ENCODE data around the gene PALM3.
A peak's percentile ranks its signal among the peaks of the same experiment; 100 is the strongest.

Gene PALM3, protein sequence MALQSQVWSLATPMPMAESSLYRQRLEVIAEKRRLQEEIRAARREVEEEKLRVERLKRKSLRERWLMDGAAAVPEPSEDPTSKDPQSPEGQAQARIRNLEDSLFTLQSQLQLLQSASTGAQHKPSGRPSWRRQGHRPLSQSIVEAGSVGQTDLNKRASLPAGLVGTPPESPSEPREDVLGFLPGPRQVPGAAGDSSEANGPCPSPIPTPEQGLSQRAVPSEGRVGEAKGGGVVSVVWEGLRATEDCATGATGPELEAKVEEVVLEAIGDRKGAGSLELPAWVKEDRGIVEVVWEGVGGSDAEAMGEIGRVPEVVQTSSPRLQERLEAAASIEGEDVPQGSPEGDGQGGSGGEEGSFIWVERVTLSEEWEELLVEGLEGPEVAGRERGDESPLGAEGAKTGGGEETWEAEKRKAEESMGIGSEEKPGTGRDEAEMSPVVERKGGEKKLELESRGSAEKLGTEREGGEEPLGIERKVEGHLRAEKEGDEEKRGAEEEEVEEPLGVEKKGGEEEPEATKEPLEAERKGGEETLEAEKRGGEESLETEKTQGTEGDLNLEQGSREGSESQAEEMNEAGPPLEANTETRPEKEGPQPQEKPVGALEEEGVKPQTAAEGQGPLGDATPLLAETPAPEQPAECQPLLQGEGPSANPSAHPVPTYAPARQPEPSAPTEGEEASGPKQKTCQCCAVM

DNA sequence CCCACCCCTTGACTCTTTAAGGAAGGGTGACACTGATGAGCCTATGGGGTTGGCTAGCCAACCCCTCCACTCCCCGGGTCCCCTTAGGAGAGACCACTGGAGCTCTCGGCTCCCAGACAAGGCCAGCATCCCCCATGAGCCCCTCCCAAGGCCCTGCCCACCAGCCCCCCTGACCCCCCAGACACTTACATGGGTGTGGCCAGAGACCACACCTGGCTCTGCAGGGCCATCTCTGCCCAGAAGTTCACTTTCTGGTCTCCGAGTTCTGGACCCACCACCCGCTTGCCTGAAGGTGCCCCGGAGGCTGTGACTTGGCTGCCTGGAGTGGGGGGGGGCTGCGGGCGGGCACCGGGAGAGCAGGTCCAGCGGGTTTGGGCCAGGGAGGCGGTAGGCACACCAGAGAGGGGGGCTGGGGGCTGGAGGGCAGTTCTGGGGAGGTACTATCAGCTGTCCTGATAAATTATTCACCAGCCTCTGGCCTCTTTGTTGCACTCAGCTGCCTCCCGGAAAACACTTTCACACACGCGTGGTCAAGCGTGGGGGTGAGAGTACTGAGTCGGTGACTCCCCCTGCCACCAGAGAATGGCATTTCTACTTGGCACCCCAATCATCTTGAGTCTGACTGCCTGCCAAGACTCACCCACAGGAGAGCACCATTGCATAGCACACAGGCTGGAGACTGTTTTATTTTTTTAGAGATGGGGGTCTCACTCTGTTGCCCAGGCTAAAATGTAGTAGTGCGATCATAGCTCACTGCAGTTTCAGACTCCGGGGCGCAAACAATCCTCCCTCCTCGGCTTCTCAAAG, at the start of gene PALM3:
PALM3 (minus strand) TSS at position 326 of the 807 bp plus-strand sequence; CDS start at position 230, 96 bp downstream.
- no peak for DNase-seq

DNA sequence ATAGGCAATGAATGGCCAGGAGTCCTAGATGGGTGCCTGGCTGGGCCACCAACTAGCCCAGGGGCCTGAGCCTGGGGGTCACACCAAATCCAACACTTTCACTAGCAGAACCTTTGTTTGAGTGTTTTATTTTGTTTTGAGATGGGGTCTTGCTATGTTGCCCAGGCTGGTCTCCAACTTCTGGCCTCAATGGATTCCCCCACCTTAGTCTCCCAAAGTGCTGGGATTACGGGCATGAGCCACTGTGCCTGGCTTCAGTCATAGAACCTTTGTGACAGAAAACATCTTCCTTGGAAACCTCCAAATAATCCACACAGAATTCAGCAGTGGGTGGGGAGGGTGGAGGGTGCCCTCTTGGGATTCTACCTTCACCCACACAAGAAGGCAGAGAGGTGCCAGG, 49.6 kb upstream of the PALM3 start:
- DNase-seq = no peak

- DNase-seq = no peak
Observed at GRCh38 chr19:14110650-14111049, 48.8 kb upstream of the PALM3 start.

DNA sequence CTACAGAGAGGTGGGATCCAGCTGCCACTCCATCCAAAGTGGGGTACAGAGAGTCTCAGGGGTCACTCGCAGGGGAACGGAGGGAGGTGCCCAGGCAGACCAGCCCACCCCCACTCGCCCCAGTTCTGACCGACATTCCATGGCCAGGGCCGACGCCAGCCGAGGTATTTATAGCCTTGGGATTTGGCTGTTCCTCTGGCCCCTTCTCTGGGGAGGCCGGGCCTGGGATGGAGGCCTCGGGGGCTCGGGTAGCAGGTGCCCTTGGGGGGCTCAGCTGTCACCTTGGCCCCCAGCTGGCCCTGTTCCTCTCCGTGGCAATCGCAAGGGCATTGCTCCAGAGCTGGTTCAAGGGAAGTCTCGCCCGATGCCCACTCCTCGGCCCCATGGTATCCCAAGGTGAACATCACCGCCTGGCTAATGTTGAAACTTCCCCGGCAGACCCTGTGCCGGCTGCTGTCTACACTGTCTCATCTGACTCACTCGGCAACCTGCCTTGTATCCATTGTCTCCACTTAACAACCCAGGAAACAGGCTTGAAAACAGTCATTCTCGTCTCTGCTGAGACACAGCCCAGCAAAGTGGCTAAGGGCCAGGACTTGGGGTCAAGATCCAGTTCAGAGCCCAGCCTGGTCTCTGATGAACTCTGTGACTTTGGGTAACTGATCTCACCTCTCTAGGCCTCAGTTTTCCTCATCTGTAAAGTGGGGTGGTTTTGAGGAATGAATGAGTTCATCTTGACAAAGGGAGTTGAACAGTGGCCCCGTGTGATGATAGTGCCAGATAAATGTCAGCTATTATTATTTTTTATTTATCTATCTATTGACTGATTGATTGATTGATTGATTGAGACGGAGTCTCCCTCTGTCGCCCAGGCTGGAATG, 45.9 kb upstream of the PALM3 start:
- DNase-seq = no peak

- no peak for DNase-seq
Observed at GRCh38 chr19:14106840-14107239, 45.0 kb upstream of the PALM3 start.

- DNase-seq = no peak
Observed at GRCh38 chr19:14105680-14106079, 43.8 kb upstream of the PALM3 start.

DNA sequence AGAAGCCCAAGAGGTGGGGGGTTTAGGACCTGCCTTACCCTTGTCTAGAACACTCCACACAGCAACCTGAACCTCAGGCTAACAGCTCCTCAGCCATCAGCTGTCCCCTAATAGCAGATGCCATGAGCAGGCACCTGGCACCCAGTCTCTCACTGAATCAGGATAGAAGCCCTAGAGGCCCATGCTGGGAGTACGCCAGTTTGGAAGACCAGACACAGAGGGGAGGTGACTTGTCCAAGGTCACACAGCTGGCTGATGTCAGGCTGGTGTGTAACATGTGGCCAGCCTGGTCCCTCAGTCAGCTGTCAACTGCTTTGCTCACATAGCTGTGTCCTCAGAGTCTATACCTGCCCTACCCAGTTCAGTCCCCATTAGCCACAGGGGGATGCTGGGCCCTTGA, 41.4 kb upstream of the PALM3 start:
- no peak for DNase-seq

DNA sequence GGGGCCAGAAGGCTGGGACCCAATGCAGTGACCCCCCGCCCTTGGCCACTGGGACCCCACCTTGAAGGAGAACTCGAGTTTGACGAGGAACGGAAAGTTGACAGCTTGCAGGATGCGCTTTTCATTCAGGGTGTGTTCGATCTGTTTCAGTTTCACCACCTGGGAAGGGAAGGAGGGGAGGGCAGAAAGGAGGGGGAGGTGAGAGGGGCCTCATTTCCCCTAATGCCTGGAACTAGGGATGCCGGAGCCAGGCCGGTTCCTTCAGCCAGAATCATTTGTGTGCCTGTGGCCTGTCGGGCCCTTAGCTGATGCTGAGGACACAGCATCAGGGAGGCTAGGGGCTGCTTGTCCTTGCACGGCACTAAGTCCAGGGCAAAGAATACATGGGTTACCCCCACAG, 40.9 kb upstream of the PALM3 start:
- DNase-seq = no peak

- no peak for DNase-seq
Observed at GRCh38 chr19:14102102-14102696, 40.3 kb upstream of the PALM3 start.

DNA sequence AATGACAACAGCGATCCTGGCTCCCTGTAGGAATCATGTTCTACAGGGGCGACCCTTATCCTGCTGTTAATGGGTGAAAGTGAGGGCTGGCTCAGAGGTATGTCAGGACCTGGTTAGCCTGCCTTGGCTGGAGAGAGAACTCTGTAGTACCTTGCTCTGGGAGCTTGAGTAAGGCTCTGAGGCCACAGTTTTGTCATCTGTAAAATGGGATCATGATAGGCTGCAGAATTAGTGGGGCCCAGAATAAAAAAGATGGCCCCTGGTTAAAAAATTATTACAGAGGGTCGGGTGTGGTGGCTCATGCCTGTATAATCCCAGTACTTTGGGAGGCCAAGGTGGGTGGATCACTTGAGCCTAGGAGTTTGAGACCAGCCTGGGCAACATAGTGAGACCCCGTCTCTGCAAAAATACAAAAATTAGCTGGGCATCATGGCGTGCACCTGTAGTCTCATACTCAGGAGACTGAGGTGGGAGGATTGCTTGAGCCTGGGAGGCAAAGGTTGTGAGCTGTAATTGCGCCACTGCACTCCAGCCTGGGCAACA, 39.2 kb upstream of the PALM3 start:
- no peak for DNase-seq

DNA sequence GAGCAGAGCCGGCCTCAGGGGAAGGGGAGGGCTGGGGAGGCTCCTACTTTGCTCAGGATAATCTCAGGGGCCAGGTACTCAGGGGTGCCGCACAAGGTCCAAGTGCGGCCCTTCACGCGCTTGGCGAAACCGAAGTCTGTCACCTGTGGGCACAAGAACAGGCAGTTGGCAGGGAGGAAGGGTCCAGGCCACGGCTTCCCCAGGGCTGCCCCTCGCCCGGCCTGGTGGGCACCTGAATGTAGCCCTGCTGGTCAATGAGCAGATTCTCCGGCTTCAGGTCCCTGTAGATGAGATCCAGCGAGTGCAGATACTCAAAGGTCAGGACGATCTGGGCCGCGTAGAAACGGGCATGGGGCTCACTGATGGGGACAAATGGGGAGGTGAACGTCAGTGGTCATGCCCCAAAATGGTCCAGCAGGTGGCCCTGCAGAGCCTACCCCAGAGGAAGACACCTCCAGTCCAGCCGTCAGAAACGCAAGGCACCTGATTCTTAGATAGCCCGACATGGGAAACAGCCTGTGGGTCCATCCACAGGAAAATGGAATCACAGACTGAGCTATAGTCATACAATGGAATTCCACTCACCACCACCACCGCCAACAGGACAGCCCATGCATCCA, 35.8 kb upstream of the PALM3 start:
- no peak for DNase-seq

- DNase-seq = no peak
Observed at GRCh38 chr19:14096272-14096992, 34.6 kb upstream of the PALM3 start.

DNA sequence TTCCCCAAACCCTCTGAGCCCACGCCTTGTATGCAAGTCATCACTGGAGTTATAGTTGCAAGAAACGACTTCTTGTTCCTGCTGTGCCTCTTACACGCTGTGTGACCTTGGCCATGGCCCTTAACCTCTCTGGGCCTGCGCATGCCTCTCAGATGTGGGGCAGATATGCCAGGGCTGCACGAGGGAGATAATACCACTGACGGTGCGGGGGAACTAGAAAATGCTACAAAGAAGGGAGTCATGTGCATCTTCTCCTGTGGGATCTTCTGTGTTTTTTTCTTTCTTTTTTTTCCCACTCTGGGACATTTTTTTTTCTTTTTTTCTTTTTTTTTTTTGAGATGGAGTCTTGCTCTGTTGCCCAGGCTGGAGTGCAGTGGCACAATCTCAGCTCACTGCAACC, 33.0 kb upstream of the PALM3 start:
- DNase-seq = no peak

- DNase-seq = no peak
Observed at GRCh38 chr19:14093117-14093823, 31.4 kb upstream of the PALM3 start.

DNA sequence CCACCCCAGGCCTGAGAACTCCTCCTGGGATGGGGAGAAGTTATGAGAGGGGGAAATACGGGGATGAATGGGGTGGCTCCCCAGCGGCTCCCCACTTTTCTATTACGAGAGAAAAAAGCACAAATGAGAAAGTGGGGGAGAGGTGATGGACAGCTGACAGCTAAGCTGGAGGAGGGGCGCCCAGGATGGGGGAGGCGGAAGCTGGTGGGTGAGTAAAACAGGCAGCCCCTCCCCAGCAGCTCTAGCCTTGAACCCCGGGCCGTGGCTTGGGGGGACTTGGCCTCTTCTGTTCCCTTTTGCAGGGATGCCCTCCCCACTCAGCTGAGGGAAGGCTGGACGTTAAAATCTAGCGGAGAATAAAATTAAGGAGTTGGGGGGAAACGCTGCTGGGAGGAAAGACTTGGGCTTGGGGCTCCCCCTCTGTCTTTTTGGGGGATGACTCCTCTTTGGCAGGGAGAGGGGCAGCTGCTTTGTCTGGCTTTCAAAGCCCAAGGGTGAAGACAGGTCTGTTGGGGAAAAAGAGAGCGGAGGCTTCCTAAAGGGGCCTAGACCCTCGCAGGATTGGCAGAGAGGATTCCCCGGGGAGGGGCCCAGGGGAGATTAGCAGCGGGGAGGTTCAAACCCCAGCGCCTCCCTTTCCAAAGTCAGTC, 30.1 kb upstream of the PALM3 start:
- no peak for DNase-seq

DNA sequence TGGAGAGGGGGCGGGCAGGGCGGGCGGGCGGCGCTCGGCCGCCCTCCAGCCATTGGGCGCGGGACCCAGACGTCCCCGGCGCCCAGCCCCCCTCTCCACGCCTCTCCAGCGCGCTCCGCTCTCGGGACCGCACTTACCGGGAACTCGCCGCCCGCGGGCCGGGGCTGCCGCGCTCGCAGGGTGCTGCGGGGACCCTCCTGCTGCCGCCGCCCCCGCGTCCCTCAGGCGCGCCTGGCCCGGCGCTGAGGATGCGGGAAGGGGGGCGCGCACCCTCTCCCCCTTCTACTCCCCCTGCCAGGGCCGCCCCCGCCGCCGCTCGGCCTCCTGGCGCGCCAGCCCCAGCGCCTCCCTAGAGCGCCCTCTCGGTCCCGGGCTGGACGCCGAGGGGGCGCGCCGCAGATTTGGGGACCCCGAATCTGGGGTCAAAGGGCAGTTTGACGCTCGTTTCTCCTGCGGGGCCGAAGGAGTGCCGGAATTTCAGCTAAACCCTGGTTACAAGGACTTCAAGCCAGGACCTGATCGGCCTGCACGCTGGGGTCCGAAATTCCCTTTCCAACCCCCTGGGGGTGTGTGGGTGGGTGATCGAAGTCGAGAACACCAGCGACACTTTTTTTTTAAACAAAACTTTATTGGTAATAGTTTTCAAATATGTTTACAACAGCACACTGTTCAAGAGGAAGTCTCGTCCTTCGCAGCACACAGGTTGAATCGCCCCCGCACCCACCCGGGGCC, 29.4 kb upstream of the PALM3 start:
- DNase-seq = no peak

GRCh38 chr19:14090509-14091080, 28.7 kb upstream of the PALM3 start, which contains the start of gene SAMD1:
Gene SAMD1 (minus strand): TSS chr19:14090751.
- DNase-seq = peak; percentile 29

Measured in DMS79 (cell line).